Astrocyte (in vitro differentiated cells and primary cell): ENCODE results near the gene ANKRD63.

Experiments
- CTCF ChIP-seq: IDR thresholded peaks from 2 replicates; pipeline ENCODE4 v1.5.1; 2011; ENCODE audit warnings: low read depth, mild to moderate bottlenecking, inconsistent platforms, low read length, moderate library complexity; ENCODE audit not compliant: insufficient read depth
- EZH2 ChIP-seq: IDR thresholded peaks from 2 replicates; pipeline ENCODE4 v1.6.1; 2012; ENCODE audit warnings: mild to moderate bottlenecking, low read length, inconsistent platforms; ENCODE audit not compliant: insufficient read depth

- TF ChIP-seq CTCF = no peak
- no peak for TF ChIP-seq EZH2
Measured at GRCh38 chr15:40303576-40303975, 20.7 kb upstream of the ANKRD63 start.
